Fibroblast of villous mesenchyme (primary cell): Measurements from ENCODE around the gene TLE5. TPM values are rescaled to one million over a fixed set of nuclear protein-coding genes. Genes with fewer than 3 reads are reported as not detected.

Experiments
- DNase-seq: peaks from one replicate; pipeline ENCODE4 v3.0.0-alpha.2; 2010; ENCODE audit warnings: low read depth
- H3K4me3 ChIP-seq: 2 replicates; pipeline ENCODE4 v1.5.1; 2011; ENCODE audit warnings: low read depth, mild to moderate bottlenecking, low read length
- CTCF ChIP-seq: IDR thresholded peaks from 2 replicates; pipeline ENCODE4 v1.5.1; 2012; ENCODE audit warnings: low read depth, mild to moderate bottlenecking, low read length; ENCODE audit not compliant: insufficient read depth
- total RNA-seq: library from RNA; depleted of rRNA; stranded (reverse); fragments of >200 nt; gene quantifications from 2 replicates; pipeline ENCODE4 v1.2.3, GENCODE V29; 2012

The TLE5 gene
- total RNA-seq, 1 donor: 289 TPM

GRCh38 chr19:3010871-3011270, 51.4 kb downstream of the TLE5 start:
- no peak overlapping the region for H3K4me3 ChIP-seq
- no peak for DNase-seq
- no peak for TF ChIP-seq CTCF

GRCh38 chr19:3008994-3009393, 53.3 kb downstream of the TLE5 start:
- TF ChIP-seq CTCF: no peak
- H3K4me3 ChIP-seq: no peak overlapping the region
- DNase-seq: no peak

GRCh38 chr19:3007975-3008374, 54.3 kb downstream of the TLE5 start:
- TF ChIP-seq CTCF: no peak
- DNase-seq: no peak
- H3K4me3 ChIP-seq: no peak overlapping the region

- no peak overlapping the region for H3K4me3 ChIP-seq
- TF ChIP-seq CTCF: no peak
- no peak for DNase-seq
Observed at GRCh38 chr19:3006075-3006767, 56.1 kb downstream of the TLE5 start.

GRCh38 chr19:3005345-3005744, 57.0 kb downstream of the TLE5 start:
- no peak for TF ChIP-seq CTCF
- no peak overlapping the region for H3K4me3 ChIP-seq
- DNase-seq: no peak

GRCh38 chr19:3004522-3004921, 57.8 kb downstream of the TLE5 start:
- no peak for TF ChIP-seq CTCF

GRCh38 chr19:3003046-3003445, 59.2 kb downstream of the TLE5 start:
- DNase-seq: no peak

More at GRCh38 chr19:3004522-3004921, 57.8 kb downstream of the TLE5 start:
- DNase-seq: no peak
- no peak overlapping the region for H3K4me3 ChIP-seq

More at GRCh38 chr19:3003046-3003445, 59.2 kb downstream of the TLE5 start:
- TF ChIP-seq CTCF: no peak
- H3K4me3 ChIP-seq: no peak overlapping the region
